Fibroblast of the aortic adventitia (primary cell): ENCODE results near the gene USP33. TPM values are rescaled to one million over a fixed set of nuclear protein-coding genes. Genes with fewer than 3 reads are reported as not detected.
"Not testable (repeated sequence)": the region's sequence is repeated elsewhere in the genome, so short reads cannot be mapped to it uniquely, and the experiment has no call there.

Experiments
- DNase-seq: peaks from one replicate; pipeline ENCODE4 v3.0.0-alpha.2; 2010; ENCODE audit warnings: low read depth
- H3K4me3 ChIP-seq: 2 replicates; pipeline ENCODE4 v1.5.1; 2011; ENCODE audit warnings: low read depth, mild to moderate bottlenecking, control low read depth, low read length, moderate library complexity
- CTCF ChIP-seq: IDR thresholded peaks from 2 replicates; pipeline ENCODE4 v1.5.1; 2011; ENCODE audit warnings: mild to moderate bottlenecking, low read length, control low read depth, inconsistent platforms; ENCODE audit not compliant: insufficient read depth
- total RNA-seq: library from RNA; depleted of rRNA; stranded (reverse); fragments of >200 nt; gene quantifications from 2 replicates; pipeline ENCODE4 v1.2.3, GENCODE V29; 2012; ENCODE audit warnings: low replicate concordance

Gene USP33
- total RNA-seq, 1 donor, result 71.9 TPM

GRCh38 chr1:77655431-77655974 is 104.1 kb downstream of the USP33 start:
- DNase-seq, result no peak
- H3K4me3 ChIP-seq, result no peak overlapping the region

GRCh38 chr1:77652970-77653516 is 106.6 kb downstream of the USP33 start:
- no peak overlapping the region for H3K4me3 ChIP-seq
- DNase-seq, result no peak
- TF ChIP-seq CTCF, result no peak

More at GRCh38 chr1:77655431-77655974, 104.1 kb downstream of the USP33 start:
- TF ChIP-seq CTCF, result no peak

- no peak for TF ChIP-seq CTCF
- H3K4me3 ChIP-seq, result no peak overlapping the region
- DNase-seq, result peak; percentile 66
Observed at GRCh38 chr1:77652268-77652667, 107.4 kb downstream of the USP33 start.

- no peak for TF ChIP-seq CTCF
- DNase-seq, result no peak
- no peak overlapping the region for H3K4me3 ChIP-seq
Observed at GRCh38 chr1:77649127-77649526, 110.5 kb downstream of the USP33 start.

GRCh38 chr1:77646224-77646623 is 113.4 kb downstream of the USP33 start:
- DNase-seq, H3K4me3 ChIP-seq: not testable (repeated sequence)

Other genes starting within 250 kb of the USP33 start
- 72.4 and 86.3 TPM in 2 replicates for gene ZZZ3, start 77.2 kb downstream of the USP33 start, total RNA-seq
- 19.3 and 32.4 TPM in 2 replicates for gene MIGA1, start 19.8 kb upstream of the USP33 start, total RNA-seq
- gene NEXN, start 128.8 kb upstream of the USP33 start, total RNA-seq, result 17.6 and 66.4 TPM in 2 replicates
- gene FUBP1, start 219.2 kb upstream of the USP33 start, total RNA-seq, result 32.4 and 87.7 TPM in 2 replicates
- 42.0 and 52.7 TPM in 2 replicates for gene DNAJB4, start 245.1 kb upstream of the USP33 start, total RNA-seq